Calu3 (cell line): ENCODE measurements around the gene RPTOR. TPM values are rescaled to one million over a fixed set of nuclear protein-coding genes. Genes with fewer than 3 reads are reported as not detected.

Experiments used
- BruUV-seq: library from RNA; stranded (reverse); fragments of 400-500 nt; replicated peaks from 2 replicates; lab custom pipeline; 2021; lab: Mats Ljungman, UMichigan
- CTCF ChIA-PET: fragments of 300-600 bp; sonication (Branson Sonifier 250); formaldehyde crosslinking; loops from one replicate; lab custom pipeline; 2022; ENCODE audit warnings: antibody characterized with exemption; lab: Charles Lee
- DNase-seq: peaks from one replicate; pipeline ENCODE4 v3.0.0; 2022
- H3K27ac Mint-ChIP-seq: one replicate; pipeline ENCODE4 v1.8.0; 2022; ENCODE audit warnings: mixed read lengths; ENCODE audit not compliant: unreplicated experiment
- H3K27me3 Mint-ChIP-seq: one replicate; pipeline ENCODE4 v1.8.0; 2022; ENCODE audit warnings: mixed read lengths; ENCODE audit not compliant: unreplicated experiment
- H3K36me3 Mint-ChIP-seq: one replicate; pipeline ENCODE4 v1.8.0; 2022; ENCODE audit warnings: mild to moderate bottlenecking, moderate library complexity, mixed read lengths; ENCODE audit not compliant: insufficient read depth, unreplicated experiment
- H3K4me1 Mint-ChIP-seq: one replicate; pipeline ENCODE4 v1.8.0; 2022; ENCODE audit warnings: mild to moderate bottlenecking, low read depth, mixed read lengths; ENCODE audit not compliant: unreplicated experiment
- H3K4me3 Mint-ChIP-seq: one replicate; pipeline ENCODE4 v1.8.0; 2022; ENCODE audit warnings: mild to moderate bottlenecking, low read depth, moderate library complexity, mixed read lengths; ENCODE audit not compliant: unreplicated experiment
- H3K9me3 Mint-ChIP-seq: one replicate; pipeline ENCODE4 v1.8.0; 2022; ENCODE audit warnings: low read depth, mixed read lengths; ENCODE audit not compliant: unreplicated experiment
- intact Hi-C: fragments of 100-400 bp; cut with micrococcal nuclease; formaldehyde crosslinking; loops from one replicate; pipeline ENCODE4 v1.10.0; 2022; ENCODE audit not compliant: unreplicated experiment
- total RNA-seq: library from RNA; stranded (reverse); gene quantifications from 2 replicates; pipeline ENCODE4 v1.2.3, GENCODE V29; 2022
- TF ChIP-seq, protein P1 (sequence below): fragments of 200-600 bp; IDR thresholded peaks from one replicate; pipeline ENCODE4 v1.8.0; 2022; ENCODE audit warnings: antibody characterized with exemption; ENCODE audit not compliant: unreplicated experiment

The RPTOR gene
- total RNA-seq, 1 experiment from 2014 or later, result 41.8 TPM

- no peak overlapping the region for H3K4me3 Mint-ChIP-seq
- H3K4me1 Mint-ChIP-seq, result peaks cover 18% of the 10 kb centered on the region
- TF ChIP-seq, protein P1, sequence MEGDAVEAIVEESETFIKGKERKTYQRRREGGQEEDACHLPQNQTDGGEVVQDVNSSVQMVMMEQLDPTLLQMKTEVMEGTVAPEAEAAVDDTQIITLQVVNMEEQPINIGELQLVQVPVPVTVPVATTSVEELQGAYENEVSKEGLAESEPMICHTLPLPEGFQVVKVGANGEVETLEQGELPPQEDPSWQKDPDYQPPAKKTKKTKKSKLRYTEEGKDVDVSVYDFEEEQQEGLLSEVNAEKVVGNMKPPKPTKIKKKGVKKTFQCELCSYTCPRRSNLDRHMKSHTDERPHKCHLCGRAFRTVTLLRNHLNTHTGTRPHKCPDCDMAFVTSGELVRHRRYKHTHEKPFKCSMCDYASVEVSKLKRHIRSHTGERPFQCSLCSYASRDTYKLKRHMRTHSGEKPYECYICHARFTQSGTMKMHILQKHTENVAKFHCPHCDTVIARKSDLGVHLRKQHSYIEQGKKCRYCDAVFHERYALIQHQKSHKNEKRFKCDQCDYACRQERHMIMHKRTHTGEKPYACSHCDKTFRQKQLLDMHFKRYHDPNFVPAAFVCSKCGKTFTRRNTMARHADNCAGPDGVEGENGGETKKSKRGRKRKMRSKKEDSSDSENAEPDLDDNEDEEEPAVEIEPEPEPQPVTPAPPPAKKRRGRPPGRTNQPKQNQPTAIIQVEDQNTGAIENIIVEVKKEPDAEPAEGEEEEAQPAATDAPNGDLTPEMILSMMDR, result no peak
- H3K9me3 Mint-ChIP-seq, result peaks cover 4% of the 10 kb centered on the region
- no peak overlapping the region for H3K27ac Mint-ChIP-seq
- BruUV-seq, result no TSS peak
- peaks cover 80% of the 10 kb centered on the region for H3K27me3 Mint-ChIP-seq
- H3K36me3 Mint-ChIP-seq, result peaks cover 18% of the 10 kb centered on the region
- CTCF ChIA-PET, result interaction anchor here (1.5 kb wide), 1 partner anchor 18 kb away, joined by 3 read pairs; no protein-coding TSS in a partner anchor
- intact Hi-C loops, result no loop called here
- no peak for DNase-seq
These were observed 462.3 kb downstream of the RPTOR start for GRCh38 chr17:81006891-81007290.

GRCh38 chr17:81008140-81008539, 463.5 kb downstream of the RPTOR start:
- H3K9me3 Mint-ChIP-seq, result peaks cover 6% of the 10 kb centered on the region
- peaks cover 75% of the 10 kb centered on the region for H3K27me3 Mint-ChIP-seq
- peaks cover 16% of the 10 kb centered on the region for H3K4me1 Mint-ChIP-seq
- no peak overlapping the region for H3K27ac Mint-ChIP-seq
- no TSS peak for BruUV-seq
- no peak overlapping the region for H3K4me3 Mint-ChIP-seq
- TF ChIP-seq, protein P1, result no peak
- peaks cover 9% of the 10 kb centered on the region for H3K36me3 Mint-ChIP-seq
- DNase-seq, result no peak
- intact Hi-C loops, result no loop called here
- CTCF ChIA-PET, result no interaction called here

DNA sequence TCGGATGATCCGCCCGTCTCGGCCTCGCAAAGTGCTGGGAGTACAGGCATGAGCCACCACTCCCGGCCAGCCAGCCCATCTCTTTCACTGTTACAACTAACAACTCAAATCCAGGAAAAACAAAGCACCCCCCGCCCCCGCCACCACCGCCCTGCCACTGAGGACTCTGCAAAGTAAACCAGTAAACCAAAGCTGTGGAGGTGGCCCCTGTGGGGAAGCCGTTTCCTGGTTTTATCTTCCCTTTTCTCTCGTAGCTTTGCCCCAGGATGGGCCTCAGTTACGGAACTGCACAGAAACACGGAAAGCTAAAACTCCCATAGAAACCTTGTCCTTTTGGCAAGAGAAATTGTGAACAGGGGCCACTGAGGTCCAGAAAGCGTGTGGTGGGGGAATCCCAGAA, 464.5 kb downstream of the RPTOR start:
- peaks cover 6% of the 10 kb centered on the region for H3K36me3 Mint-ChIP-seq
- intact Hi-C loops, result no loop called here
- no peak overlapping the region for H3K27ac Mint-ChIP-seq
- H3K27me3 Mint-ChIP-seq, result peaks cover 65% of the 10 kb centered on the region
- no peak overlapping the region for H3K4me3 Mint-ChIP-seq
- no TSS peak for BruUV-seq
- no peak for DNase-seq
- TF ChIP-seq, protein P1, result no peak
- CTCF ChIA-PET, result no interaction called here
- peaks cover 6% of the 10 kb centered on the region for H3K9me3 Mint-ChIP-seq
- H3K4me1 Mint-ChIP-seq, result peaks cover 16% of the 10 kb centered on the region

- no peak overlapping the region for H3K4me3 Mint-ChIP-seq
- BruUV-seq, result no TSS peak
- H3K4me1 Mint-ChIP-seq, result peaks cover 10% of the 10 kb centered on the region
- CTCF ChIA-PET, result no interaction called here
- intact Hi-C loops, result no loop called here
- DNase-seq, result no peak
- H3K36me3 Mint-ChIP-seq, result no peaks in the 10 kb centered on the region
- no peak overlapping the region for H3K27ac Mint-ChIP-seq
- peaks cover 9% of the 10 kb centered on the region for H3K9me3 Mint-ChIP-seq
- H3K27me3 Mint-ChIP-seq, result peaks cover 47% of the 10 kb centered on the region
- TF ChIP-seq, protein P1, result no peak
These were observed 466.3 kb downstream of the RPTOR start for GRCh38 chr17:81010935-81011334.
